GM19372 (cell line): Measurements from ENCODE around the gene QPCT.
A peak's percentile ranks its signal among the peaks of the same experiment; 100 is the strongest.
"Not testable (repeated sequence)": the region's sequence is repeated elsewhere in the genome, so short reads cannot be mapped to it uniquely, and the experiment has no call there.

ENCODE experiments used
- ATAC-seq: cut with Tn5 transposase; IDR thresholded peaks from one replicate; pipeline ENCODE4 v1.9.1; 2021; ENCODE audit warnings: mild to moderate bottlenecking, low read depth, moderate library complexity; ENCODE audit not compliant: unreplicated experiment

QPCT gene

GRCh38 chr2:37344453-37345361, at the start of gene QPCT:
Gene QPCT, plus strand, starts transcription at chr2:37344630. Its CDS starts 102 bp downstream, at chr2:37344732.
- no peak for ATAC-seq

- ATAC-seq: not testable (repeated sequence)
These were observed 49.6 kb upstream of the QPCT start for GRCh38 chr2:37294858-37295257.

GRCh38 chr2:37295469-37296073, 48.9 kb upstream of the QPCT start:
- ATAC-seq: no peak

GRCh38 chr2:37297632-37298031, 46.8 kb upstream of the QPCT start:
- no peak for ATAC-seq

DNA sequence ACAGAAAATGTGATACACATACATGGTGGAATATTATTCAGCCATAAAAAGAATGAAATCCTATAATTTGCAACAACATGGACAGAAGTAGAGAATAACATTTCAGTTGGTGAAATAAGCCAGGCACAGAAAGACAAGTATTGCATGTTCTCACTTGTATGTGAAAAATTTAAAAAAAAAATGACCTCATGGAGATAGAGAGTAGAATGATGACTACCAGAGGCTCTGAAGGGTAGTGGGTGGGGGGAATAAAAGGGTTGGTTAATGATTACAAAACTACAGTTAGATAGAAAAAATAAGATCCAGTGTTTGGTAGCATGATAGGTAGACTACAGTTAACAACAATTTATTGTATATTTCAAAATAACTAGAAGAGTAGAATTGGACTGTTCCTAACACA, 44.3 kb upstream of the QPCT start:
- ATAC-seq: no peak

GRCh38 chr2:37300578-37300977, 43.9 kb upstream of the QPCT start:
- ATAC-seq: no peak

DNA sequence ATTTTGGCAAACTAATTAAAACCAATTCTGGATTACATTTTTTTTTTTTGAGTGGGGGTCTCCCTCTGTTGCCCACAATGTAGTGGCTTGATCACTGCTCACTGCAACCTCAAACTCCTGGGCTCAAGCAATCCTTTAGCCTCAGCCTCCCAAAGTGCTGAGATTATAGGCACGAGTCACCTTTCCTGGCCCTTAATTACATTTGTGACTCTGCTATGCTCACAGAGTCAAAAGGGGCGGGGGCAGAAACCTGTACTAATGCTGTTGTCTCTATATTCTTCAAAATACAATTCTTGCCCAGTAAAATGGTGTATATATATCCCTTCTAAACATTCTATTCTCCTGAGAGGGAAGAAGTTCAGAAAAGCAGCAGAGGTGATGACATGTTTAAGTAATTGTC, 43.0 kb upstream of the QPCT start:
- ATAC-seq: no peak

GRCh38 chr2:37302701-37303252, 41.7 kb upstream of the QPCT start:
- no peak for ATAC-seq

DNA sequence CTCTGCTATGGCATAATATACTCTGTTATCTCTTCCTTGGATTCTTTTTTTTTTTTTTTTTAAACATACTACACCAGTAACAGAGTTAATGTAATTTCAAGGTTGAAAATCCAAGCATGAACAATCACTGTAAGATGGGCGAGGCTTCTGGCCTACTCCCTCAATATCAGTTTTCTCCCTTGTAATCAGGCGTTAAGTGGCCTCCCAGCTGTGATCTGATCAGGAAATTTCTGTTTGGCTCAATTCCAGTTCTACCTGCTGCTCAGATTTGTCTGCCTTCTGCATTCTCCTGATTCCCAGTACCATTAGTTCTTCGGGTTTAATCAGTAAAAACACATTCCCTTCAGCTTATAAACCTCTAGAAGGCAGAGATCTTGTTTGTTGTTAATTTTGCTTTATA, 38.4 kb upstream of the QPCT start:
- no peak for ATAC-seq

GRCh38 chr2:37307500-37307899, 36.9 kb upstream of the QPCT start:
- no peak for ATAC-seq

DNA sequence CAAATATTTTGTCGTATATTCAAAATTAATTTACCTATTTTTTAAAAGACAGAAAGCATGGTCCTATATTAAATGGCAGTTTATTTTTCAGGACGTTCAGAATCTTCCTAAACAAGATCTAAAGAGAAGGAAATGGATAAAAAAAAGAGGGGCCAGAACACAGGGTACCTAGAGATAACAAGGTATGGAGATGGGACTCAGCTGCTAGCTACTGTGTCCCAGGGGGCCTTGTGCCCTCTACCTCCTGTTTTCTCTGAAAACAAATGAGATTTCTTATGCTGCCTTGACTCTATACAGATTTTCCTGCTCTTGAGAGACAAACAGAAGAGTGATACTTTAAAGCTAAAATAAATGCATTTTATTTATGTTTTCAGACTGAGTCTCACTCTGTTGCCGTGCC, 29.1 kb upstream of the QPCT start:
- no peak for ATAC-seq

DNA sequence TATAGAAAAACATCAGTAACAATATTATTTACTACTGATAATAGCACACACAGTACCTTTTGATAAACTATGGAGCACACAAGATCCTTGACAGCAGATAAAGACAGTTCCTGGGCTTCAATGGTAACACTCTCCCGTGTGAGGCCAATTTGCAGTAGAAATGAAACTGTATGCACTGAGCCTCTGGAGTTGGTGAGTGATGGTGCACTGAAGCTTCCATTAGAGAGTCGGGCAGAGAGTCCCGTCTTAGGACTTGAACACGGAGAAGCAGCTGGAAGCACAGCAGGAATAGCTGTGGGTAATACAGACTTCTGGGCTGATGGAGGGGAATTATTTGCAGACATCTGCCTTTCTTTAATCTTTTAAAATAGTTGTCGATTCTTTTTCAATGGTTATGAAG, 28.2 kb upstream of the QPCT start:
- ATAC-seq: no peak

DNA sequence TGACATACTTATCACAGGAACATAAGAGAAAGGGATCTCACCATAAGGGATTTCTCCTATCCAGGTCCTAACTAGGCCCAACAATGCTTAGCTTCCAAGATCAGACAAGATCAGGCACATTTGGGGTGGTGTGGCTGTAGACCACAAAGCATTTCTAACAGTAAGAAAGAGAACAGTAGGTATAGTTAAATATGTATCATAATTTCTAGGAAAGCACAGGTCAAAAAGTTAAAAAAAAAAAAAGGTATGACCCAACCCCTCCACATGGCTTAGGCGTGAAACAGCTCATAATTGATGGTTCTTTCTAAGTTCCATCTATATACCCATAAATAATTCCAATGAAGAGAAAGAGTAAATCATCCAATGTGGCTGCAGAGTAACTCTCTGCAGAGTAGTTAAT, 26.7 kb upstream of the QPCT start:
- no peak for ATAC-seq

- peak; percentile 56 for ATAC-seq
These were observed 26.0 kb upstream of the QPCT start for GRCh38 chr2:37318401-37318800.

GRCh38 chr2:37319754-37320609, 24.4 kb upstream of the QPCT start:
- no peak for ATAC-seq

DNA sequence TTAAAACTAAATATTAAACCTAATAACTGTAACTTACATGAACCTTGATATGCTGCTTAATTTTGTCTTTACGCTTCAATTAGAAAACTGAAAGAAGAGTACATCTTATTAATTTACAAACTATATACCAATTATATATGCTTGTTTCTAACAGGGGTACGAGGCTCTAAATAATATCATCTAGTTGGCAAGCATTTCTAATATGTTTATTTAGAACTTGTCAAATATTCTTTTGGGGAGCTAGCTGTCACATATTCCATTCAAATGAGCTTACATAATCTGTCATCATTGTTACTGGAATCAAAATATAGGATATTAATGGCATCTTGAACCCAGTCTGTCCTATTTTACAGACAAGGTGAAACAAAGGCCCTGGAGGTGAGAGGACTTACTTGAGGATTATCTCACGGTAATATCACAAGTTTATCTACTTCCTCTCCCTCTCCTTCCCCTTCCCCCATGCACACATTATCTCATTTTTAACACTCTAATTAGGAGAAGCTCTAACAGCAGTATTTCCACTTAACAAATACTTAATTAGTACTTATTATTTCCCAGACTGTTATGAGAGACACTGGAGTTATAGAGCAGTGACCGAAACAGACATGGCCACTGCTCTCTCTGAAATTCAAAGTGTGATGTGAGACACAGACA, 23.3 kb upstream of the QPCT start:
- ATAC-seq: no peak

DNA sequence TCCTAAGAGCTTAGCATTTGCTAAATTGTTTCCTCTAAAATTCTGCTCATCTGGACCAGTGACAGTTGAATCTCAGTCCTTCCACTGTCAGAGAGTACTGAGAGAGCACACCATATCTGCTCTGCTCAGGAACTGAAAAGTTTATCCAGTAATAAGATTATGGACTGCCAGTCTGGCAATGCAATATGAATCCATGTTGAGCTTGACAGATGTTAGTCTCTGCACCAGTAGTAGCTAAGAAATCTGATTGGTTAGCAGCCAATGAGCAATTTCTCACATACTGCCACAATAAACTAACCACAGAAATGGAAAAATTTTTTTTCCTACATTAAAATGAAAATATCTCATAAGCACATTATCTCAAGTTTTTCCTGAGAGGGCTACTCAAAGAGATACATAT, 22.1 kb upstream of the QPCT start:
- no peak for ATAC-seq

- ATAC-seq: no peak
These were observed 21.2 kb upstream of the QPCT start for GRCh38 chr2:37323176-37323780.

- ATAC-seq: peak; percentile 34
These were observed 20.5 kb upstream of the QPCT start for GRCh38 chr2:37323781-37324535.
